Nephron progenitor cell (in vitro differentiated cells): ENCODE results near the gene RHBDF1.

Experiments used
- DNase-seq: peaks from one replicate; pipeline ENCODE4 v3.0.0; 2021
- H3K27ac Mint-ChIP-seq: 2 replicates; pipeline ENCODE4 v1.8.0; 2021; ENCODE audit warnings: mild to moderate bottlenecking, moderate library complexity, mixed read lengths
- H3K27me3 Mint-ChIP-seq: 2 replicates; pipeline ENCODE4 v1.8.0; 2021; ENCODE audit warnings: mild to moderate bottlenecking, low read depth, mixed read lengths; ENCODE audit not compliant: poor library complexity
- H3K36me3 Mint-ChIP-seq: 2 replicates; pipeline ENCODE4 v1.8.0; 2021; ENCODE audit warnings: low read depth, mixed read lengths
- H3K4me1 Mint-ChIP-seq: 2 replicates; pipeline ENCODE4 v1.8.0; 2021; ENCODE audit warnings: mixed read lengths
- H3K4me3 Mint-ChIP-seq: 2 replicates; pipeline ENCODE4 v1.8.0; 2021; ENCODE audit warnings: mild to moderate bottlenecking, moderate library complexity, mixed read lengths
- H3K9me3 Mint-ChIP-seq: 2 replicates; pipeline ENCODE4 v1.8.0; 2021; ENCODE audit warnings: mild to moderate bottlenecking, moderate library complexity, mixed read lengths
- CTCF ChIP-seq: fragments of 200-600 bp; sonication (generic); IDR thresholded peaks from 2 replicates; pipeline ENCODE4 v1.5.0; 2021; ENCODE audit warnings: antibody characterized with exemption

Gene RHBDF1

GRCh38 chr16:67183-67791 lies 5.1 kb downstream of the RHBDF1 start:
- no peak for TF ChIP-seq CTCF
- Mint-ChIP-seq H3K4me3 (no peak overlapping the region), H3K4me1 (peaks cover 46% of the 10 kb centered on the region), H3K27me3 (no peaks in the 10 kb centered on the region), H3K9me3 (no peaks in the 10 kb centered on the region), H3K27ac (no peak overlapping the region), H3K36me3 (no peaks in the 10 kb centered on the region)
- DNase-seq, result no peak

- peaks cover 43% of the 10 kb centered on the region for H3K4me1 Mint-ChIP-seq
- H3K27ac Mint-ChIP-seq, result no peak overlapping the region
- no peak overlapping the region for H3K4me3 Mint-ChIP-seq
- no peak for TF ChIP-seq CTCF
- DNase-seq, result no peak
- H3K27me3 Mint-ChIP-seq, result no peaks in the 10 kb centered on the region
- H3K36me3 Mint-ChIP-seq, result no peaks in the 10 kb centered on the region
- H3K9me3 Mint-ChIP-seq, result no peaks in the 10 kb centered on the region
Measured at GRCh38 chr16:66309-67182, 5.9 kb downstream of the RHBDF1 start.

- Mint-ChIP-seq H3K27me3 (no peaks in the 10 kb centered on the region), H3K27ac (no peak overlapping the region), H3K9me3 (no peaks in the 10 kb centered on the region), H3K36me3 (peaks cover 2% of the 10 kb centered on the region), H3K4me3 (no peak overlapping the region), H3K4me1 (peaks cover 38% of the 10 kb centered on the region)
- DNase-seq, result peak; percentile 87
- TF ChIP-seq CTCF, result peak; percentile 97
Measured at GRCh38 chr16:65745-66144, 6.7 kb downstream of the RHBDF1 start.

- DNase-seq, result no peak
- no peak for TF ChIP-seq CTCF
- Mint-ChIP-seq H3K9me3 (no peaks in the 10 kb centered on the region), H3K36me3 (peaks cover 5% of the 10 kb centered on the region), H3K27me3 (no peaks in the 10 kb centered on the region), H3K4me3 (no peak overlapping the region), H3K27ac (no peak overlapping the region), H3K4me1 (peaks cover 31% of the 10 kb centered on the region)
Measured at GRCh38 chr16:64914-65255, 7.5 kb downstream of the RHBDF1 start.

- no peak for TF ChIP-seq CTCF
- Mint-ChIP-seq H3K4me1 (peaks cover 25% of the 10 kb centered on the region), H3K36me3 (peaks cover 9% of the 10 kb centered on the region), H3K9me3 (no peaks in the 10 kb centered on the region), H3K4me3 (no peak overlapping the region), H3K27ac (no peak overlapping the region), H3K27me3 (no peaks in the 10 kb centered on the region)
- no peak for DNase-seq
Measured at GRCh38 chr16:63998-64913, 8.2 kb downstream of the RHBDF1 start.
